Umbilical cord (tissue), 2 donors: ENCODE measurements around the gene HPD. TPM values are rescaled to one million over a fixed set of nuclear protein-coding genes. Genes with fewer than 3 reads are reported as not detected.
A peak's percentile ranks its signal among the peaks of the same experiment; 100 is the strongest.

Experiments
- DNase-seq: peaks from one replicate; pipeline ENCODE4 v3.0.0-alpha.2; 2015; ENCODE audit warnings: low spot score
- total RNA-seq: library from RNA; depleted of rRNA; stranded (reverse); fragments of >200 nt; gene quantifications from one replicate; pipeline ENCODE4 v1.2.3, GENCODE V29; 2014; ENCODE audit warnings: low replicate concordance; ENCODE audit not compliant: insufficient read depth

HPD gene
- total RNA-seq, 1 donor from 2014 or later = not detected

DNA sequence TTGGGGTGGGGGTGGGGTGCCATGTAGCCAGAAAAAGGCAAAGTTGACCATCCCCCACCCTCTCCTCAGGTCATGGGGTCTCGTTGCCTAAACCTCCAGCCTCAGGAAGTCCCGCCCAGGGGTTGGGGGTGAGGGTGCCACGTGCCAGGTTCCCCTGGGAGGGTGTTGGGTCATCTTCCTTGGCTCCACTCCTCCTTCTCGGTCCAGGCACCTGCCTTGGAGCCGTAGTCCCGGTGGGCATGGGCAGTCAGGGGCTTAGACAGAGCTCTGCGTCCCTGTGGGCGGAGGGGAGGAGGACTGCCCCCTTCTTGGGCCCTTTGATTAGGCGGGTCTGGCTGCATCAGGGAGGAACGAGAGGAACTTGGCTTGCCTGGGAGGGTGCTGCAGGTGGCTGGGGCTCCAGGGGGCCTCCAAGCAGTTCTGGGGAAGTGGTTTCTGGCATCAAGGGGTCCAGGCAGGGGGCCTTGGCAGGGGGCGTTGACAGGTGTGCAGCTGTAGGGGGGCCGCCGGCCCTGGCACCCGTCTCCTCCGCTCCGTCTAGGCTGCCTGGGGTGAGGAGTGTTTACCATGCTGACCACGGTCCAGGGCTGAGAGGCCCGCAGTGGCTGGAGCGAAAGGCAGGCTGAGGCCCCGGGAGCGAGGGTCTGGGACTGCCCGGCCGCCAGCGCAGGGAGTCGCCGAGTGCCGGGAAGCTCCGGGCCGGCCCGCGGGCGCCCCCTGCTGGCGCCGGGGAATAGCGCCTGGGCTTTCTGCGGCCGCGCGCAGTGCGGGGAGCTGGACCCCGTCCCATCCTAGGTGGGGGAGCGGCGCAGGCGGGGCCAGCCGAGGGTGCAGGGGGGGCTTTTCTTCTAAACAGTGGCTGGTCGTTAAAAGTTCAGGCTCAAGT lies 47.0 kb downstream of the HPD start:
- DNase-seq = peak; percentile 73

DNA sequence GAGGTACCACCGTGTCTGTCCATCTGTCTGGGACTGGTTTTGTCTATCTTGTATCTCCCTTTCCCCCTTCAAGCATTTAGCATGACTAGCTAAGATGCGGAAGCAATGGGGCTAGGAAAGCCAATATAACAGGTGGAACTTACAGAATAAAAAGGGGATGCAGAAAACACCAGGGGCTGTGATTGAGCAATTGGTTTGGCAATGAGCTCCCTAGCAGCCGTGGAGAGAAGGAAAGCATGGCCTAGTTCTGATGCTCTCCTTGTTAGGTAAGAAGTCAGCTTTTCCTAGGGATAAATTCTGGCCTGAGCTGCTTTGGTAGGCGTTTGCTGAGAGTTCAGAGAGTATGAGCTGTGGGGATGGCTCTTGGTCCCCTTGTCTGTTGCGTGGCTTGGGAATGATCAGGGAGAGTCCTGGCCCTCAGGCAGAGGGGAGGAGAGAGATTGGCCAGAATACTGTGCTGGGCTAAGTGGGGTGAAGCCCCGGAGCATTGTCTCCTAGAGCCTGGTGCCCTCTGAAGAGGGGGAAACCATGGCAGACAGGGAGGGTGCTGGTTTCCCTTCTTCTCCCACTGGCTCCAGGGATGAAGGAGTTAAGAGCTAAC lies 47.7 kb downstream of the HPD start:
- DNase-seq = no peak

DNA sequence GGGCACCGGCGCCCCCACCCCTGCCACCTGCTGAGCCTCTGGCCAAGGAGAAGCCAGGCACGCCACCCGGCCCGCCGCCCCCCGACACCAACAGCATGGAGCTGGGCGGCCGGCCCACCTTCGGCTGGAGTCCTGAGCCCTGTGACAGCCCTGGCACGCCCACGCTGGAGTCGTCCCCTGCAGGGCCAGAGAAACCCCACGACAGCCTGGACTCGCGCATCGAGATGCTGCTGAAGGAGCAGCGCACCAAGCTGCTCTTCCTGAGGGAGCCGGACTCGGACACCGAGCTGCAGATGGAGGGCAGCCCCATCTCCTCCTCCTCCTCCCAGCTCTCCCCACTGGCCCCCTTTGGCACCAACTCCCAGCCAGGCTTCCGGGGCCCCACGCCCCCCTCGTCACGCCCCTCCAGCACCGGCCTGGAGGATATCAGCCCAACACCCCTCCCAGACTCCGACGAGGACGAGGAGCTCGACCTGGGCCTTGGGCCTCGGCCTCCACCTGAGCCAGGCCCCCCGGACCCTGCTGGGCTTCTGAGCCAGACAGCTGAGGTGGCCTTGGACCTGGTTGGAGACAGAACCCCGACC lies 48.3 kb downstream of the HPD start:
- DNase-seq = no peak

DNA sequence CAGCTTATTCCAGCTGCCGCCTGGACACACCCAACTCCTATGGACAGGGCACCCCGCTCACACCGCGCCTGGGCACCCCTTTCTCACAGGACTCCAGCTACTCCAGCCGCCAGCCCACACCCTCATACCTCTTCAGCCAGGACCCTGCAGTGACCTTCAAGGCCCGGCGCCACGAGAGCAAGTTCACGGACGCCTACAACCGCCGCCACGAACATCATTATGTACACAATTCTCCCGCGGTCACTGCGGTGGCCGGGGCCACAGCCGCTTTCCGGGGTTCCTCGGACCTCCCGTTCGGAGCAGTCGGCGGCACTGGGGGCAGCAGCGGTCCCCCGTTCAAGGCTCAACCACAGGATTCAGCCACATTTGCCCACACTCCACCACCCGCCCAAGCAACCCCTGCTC lies 48.9 kb downstream of the HPD start:
- no peak for DNase-seq

DNA sequence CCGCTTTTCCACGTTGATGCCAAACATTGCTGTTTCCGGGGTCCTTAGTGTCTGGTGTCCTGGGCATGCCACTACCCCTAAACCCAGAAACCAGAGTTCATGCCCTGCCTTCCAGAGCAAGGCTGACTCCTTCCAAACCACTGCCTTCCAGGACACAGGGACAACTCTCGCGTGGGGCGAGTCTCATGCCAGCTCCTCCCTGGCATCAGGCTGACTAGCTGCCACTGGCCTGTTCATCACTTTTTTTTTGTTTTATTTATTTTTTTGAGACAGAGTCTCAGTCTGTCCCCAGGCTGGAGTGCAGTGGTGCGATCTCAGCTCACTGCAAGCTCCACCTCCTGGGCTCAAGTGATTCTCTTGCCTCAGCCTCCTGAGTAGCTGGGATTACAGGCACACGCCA lies 50.0 kb downstream of the HPD start:
- no peak for DNase-seq

DNA sequence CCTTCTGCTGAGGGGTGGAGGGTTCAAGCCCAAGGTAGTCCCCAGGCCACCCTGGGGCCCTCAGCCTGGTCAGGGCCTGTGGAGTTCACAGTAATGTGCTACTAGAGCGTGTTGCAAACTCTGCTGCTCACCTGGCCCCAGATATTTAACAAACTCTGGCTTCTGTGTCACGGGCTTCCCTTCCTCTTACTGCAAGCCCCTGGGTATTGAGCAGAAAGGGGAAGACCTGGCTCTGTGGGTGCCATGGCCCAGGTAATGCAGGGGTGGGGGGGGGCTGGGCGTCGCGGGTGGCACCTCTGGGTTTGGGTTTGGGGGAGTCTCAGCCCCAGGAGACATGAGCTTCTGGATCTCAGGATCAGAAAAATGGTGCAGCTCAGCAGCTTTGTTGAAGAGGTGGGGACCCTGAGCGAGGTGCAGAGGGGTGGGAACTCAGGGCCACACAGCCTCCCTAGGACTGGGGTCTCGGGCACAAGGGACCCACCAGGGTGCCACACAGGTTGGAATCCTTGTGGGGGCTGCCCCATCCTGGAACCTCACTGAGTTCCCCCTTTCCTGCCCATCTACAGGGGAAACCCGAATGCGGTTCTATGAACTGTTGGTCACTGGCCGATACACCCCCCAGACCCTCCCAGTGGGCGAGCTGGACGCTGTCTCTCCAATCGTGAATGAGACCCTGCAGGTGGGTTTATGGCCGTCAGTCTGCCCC lies 50.9 kb downstream of the HPD start:
- DNase-seq = no peak

DNA sequence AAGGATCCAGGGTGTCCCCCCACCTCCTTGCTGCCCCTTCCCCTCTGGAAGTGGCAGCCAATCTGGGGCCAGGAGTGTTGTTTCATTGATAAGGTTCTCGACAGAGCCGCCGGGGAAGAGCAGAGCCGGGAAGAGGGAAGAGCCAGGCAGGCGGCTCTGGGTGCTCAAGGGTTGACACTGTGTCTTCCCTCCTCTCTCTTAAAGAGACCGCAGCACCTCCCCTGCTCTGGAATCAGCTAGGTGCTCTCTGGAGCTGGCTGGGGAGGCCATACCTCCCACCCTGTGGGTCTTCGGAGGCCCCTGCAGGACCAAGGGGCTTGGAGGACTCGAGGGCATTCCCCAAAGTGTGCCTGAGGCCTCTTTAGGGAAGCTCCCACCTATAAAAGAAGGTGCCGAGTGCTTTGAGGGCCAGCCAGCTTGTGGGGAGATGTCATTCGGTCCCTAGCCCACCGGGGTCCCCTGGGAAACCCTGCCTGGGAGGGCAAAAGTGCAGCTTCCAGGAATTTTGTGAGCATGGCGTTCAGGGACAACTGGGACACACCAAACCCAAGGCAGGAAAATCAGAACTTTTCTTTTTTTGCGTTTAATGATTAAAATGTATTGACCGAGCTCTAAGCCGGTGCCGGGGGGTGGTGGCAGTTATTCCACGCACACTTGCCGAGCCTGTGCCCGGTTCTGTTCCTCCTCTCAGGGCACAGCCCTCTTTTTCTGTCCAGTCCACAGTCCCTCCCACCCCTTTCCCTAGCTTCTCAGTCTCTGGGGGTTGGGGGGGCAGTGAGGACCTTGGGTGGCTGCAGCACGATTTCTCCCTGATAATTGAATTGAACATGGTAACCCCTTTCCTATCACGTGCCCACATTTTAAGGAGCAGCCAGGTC lies 51.9 kb downstream of the HPD start:
- DNase-seq = peak; percentile 60

DNA sequence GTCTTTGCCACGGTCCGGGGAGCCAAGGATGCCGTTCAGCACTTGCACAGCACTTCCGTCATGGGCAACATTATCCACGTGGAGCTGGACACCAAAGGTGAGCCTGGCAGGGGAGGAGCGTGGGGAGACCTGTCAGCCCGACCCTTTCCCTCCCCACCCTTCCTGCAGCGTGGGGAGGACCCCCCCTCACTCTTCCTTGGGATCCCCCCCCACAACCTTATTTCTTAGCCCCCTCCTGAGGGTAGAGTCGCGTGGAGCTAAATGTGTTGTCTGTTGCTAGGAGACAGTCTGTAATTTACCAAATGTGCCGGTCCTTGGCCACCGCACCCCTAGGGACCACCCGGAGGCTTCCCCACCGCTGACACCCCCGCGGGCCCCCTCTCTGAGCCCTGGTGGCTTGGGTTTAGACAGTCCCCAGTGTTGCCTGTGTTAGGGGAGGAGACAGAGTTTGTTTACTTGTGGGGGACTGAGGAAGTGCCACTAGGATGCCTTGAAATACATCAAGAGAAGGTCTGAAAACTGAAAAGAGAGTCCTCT lies 52.6 kb downstream of the HPD start:
- no peak for DNase-seq

DNA sequence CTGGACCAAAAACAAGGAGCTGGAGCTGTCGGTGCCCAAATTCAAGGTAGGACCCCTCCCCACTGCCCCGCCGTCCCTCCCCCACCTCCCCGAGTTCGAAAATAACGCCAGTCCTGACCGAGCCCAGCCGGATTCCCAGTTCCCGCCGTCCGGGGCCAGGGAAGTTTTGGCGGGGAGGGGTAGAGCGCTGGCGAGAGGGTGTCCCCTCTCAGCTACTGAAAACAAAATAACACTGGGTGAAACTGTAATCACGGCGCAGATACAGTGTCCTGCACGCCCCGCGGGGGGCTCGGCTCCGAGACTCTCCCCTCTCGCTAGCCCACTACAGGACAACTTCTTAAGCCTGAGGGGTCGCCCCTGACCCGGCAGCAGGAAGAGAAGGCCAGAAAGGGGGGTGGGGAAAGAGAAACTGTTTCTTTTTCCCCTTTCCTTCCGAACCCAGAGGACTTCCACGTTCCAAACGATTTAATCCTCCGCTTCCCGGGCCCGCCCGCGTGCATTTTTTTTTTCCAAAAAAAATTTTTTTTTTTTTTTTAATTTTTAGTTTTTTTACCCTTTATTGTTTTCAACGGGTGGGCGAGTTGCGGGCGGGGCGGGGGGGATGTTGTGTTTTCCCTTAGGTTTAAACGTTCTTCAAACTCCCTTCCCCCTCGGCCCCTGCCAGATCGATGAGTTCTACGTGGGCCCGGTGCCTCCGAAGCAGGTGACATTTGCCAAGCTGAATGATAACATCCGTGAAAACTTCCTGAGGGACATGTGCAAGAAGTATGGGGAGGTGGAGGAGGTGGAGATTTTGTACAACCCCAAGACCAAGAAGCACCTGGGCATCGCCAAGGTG lies 53.3 kb downstream of the HPD start:
- DNase-seq = no peak

DNA sequence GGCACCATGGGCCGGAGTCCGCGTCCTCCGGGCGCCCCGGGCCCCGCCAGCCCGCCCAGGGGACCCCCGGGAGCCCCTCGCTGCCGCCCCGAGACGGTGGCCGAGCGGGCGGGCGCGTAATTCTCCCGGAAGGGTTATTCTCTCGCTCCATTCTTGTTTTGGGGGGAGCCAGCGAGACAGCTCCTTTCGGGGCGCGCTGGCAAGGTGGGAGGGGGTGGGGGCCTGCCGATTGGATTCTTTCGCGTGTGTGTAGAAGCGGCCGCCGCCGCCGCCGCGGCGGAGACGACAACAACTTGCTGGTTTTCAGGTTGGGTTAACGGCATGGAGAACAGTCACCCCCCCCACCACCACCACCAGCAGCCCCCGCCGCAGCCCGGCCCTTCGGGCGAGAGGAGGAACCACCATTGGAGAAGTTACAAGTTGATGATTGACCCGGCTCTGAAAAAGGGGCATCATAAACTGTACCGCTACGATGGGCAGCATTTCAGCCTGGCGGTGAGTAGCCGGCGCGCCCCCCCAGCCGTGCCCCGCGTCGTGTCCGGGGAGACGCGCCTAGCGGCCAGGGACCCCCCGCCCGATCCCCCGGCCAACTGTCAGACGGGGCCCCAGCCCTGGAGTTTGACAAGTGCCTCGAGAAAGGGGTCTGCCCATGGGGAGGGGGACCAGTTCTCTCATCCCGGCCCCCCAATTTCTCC lies 54.1 kb downstream of the HPD start:
- DNase-seq = no peak

DNA sequence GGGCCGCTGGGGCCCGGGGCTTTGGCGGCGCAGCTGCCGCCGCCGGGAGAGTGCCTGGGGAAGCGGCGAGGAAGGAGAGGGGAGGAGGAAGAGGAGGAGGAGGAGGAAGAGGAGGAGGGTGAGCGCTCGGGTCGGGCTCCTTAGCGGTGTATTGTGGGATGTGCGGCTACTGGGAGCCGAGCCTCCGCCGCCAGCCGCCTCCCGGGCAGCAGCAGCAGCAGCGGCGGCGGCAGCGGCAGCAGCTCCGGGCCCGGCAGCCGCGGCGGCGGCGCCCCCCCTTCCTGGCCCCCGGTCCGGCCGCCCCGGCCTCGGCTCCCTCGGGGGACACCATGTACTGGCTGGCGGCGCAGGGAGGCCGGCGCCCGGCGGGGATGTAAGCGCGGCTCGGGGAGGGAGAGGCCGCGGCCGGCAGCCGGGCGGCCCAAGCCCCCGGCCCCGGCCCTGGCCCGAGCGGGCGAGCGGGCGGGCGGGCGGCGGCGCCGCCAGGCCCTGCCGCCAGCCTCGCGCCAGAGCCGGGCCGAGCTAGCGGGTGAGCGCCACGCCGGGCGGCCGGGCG lies 54.7 kb downstream of the HPD start, which contains the start of gene SETD1B:
TSS of gene SETD1B (plus strand) at position 149 of the 556 bp plus-strand sequence. CDS start 729 bp downstream, outside the sequence.
- DNase-seq = peak; percentile 66

DNA sequence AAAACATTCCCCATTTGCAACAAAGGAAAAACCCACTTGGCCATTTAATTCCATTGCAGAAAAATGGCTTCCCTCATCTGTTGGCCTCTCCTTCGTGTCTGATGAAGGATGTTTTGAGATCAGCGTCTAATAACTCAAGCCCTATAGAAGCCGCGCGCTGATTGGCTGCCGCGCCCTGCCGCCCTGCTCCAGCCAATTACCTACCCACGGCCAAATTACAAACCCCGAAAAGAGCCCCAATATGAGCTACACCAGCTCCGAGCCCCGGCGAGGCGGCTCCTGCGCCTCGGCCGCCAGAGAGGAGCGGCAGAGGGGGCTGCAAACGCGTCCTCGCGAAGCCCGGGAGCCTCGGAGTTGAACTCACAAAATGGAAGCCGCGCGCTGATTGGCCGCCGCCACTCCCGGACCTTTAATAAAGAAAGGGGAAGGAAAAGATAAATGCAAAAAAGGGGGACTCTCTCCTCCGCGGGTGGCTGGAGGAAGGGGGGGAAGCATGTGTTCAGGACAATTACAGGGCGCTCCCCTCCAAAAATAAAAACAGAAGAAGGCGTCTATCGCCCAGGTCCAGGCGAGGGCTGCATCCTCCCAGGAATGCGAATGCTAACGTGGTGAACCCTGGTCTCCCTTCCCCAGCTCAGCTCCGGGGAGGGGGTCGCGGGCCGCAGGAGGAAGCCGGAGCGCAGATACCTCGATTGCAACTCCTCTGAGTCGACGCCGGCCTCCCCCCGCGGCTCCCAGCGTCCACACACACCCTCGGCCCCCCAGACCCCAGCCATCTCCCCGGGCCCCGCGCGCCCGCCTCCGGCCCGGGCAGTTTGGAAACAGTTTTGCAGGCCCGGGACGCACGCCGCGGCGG lies 55.6 kb downstream of the HPD start:
- DNase-seq = peak; percentile 97

DNA sequence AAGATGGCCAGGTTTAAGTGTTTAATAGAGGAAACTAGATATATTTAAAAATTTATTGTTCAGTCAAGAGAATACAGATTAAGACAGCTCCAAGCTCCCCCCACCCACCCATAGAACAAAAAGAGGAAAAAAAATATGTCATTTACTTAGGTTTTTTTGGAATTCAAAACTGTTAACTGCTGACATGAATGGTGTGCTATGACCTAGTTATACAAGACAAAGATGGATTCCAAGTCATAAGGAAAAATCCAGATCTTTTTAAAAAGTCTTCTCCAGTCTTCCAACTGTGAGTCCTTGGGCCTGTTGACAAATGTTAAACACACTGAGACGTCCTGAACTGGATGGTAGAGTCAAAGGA lies 56.2 kb downstream of the HPD start:
- DNase-seq = no peak

DNA sequence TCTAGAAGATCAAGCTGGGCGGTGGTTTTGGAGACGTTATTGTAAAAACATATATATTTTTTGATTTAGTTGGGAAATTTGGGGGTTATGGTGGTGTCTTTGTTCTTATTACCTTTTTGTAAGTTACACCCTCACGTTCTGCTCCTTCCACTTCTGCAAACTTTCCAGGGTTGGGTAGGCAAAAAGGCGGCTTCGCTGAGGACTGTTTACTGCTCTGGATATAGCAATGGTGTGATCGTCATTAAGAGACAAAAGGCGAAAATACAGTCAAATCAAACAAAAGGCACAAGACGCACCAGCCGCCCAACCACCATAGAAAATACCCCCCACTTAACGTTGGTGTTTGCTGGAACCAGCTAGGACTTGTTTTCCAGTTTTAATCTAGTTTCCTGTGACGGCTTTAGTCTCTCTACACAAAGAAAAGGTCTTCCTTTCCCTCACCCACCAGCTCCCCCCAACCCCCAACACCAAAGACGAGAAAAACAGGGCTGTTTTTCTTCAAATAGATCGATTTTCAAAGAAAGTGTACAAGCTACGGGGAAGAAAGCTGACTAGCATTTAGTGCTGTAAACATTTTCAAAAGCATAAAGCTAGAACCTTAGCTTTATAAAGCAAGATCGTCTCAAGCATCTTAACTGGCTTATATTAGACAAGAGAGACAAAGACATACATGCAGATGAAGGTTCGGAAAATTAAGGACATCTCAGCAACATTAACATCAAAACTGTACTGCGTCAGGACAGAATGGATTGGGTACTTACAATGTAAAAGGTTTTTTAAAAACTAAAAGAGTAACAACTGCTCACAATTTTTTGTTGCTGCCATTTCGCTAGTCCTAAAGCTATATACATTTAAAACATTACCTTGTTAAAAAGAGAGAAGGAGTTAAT lies 56.8 kb downstream of the HPD start:
- DNase-seq = peak; percentile 67

DNA sequence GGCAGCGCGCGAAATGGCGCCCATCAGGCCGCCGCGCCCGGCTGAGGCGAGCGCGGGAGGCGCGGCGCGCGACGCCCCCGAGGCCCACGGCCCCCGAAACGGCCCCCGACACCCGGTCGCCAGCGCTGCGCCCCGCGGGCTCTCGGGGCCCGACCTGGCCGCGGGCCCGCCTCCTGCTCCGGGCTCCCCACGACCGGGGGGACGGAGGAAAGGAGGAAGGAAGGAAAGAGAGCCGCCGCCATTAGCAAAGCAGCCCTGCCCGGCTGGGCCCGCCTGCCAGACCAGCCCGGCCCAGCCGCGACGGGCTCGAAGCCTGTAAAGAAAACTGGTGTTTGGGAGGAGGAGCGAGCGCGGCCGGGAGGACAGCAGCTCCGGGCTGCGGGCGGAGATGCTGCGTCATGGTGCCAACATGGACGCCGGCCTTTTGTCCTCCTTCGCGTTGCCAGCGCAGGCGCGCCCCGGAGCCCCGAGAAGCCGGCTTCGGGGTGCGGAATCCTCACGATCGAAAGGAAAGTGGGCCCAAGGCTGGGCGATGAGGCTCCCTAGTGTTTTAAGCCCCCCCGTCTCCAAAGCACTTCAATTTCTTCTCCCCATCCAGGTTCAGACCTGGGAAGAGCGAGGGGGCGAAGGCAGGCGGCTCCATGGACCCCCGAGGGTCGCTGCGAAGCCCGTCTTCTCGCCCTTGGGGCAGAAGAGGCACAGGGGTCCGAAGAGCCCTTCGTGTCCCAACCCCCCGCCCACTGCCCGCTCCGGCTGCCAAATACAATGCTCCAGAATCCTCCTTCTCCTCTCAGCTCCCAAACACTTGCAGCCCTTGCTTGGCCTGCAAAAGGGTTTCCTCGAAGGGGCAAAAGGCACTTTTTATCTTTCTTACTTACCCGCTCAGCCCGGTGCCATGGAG lies 57.7 kb downstream of the HPD start:
- DNase-seq = peak; percentile 85
